Fibroblast of lung (primary cell): ENCODE measurements around the gene CNNM3. TPM values are rescaled to one million over a fixed set of nuclear protein-coding genes. Genes with fewer than 3 reads are reported as not detected.

Experiments
- DNase-seq, 2 donors: peaks; one replicate each; pipeline versions ENCODE4 v3.0.0 to v3.0.0-alpha.2; 2010; ENCODE audit warnings: low read depth in 2 of 2
- H2AFZ ChIP-seq: 2 replicates; pipeline ENCODE4 v1.5.1; 2012; ENCODE audit warnings: low read length, control low read depth, inconsistent platforms
- H3K27ac ChIP-seq: 2 replicates; pipeline ENCODE4 v1.5.1; 2011; ENCODE audit warnings: low read length, control low read depth; ENCODE audit not compliant: insufficient read depth
- H3K27me3 ChIP-seq: 2 replicates; pipeline ENCODE4 v1.5.1; 2011; ENCODE audit warnings: mild to moderate bottlenecking, low read length; ENCODE audit not compliant: control insufficient read depth, insufficient read depth
- H3K36me3 ChIP-seq: 2 replicates; pipeline ENCODE4 v1.5.1; 2011; ENCODE audit warnings: low read length; ENCODE audit not compliant: control insufficient read depth, insufficient read depth
- H3K4me1 ChIP-seq: 2 replicates; pipeline ENCODE4 v1.5.1; 2011; ENCODE audit warnings: low read length; ENCODE audit not compliant: control insufficient read depth, insufficient read depth; ENCODE audit errors: extremely low read depth
- H3K4me2 ChIP-seq: 2 replicates; pipeline ENCODE4 v1.5.1; 2011; ENCODE audit warnings: low read length, control low read depth; ENCODE audit not compliant: insufficient read depth; ENCODE audit errors: extremely low read depth
- H3K4me3 ChIP-seq, 4 experiments: fragments of 200-600 bp in 1 of 4; sonication (generic) in 1 of 4; replicated peaks in 1 of 4; 2 replicates each; pipeline ENCODE4 v1.5.1; 2011 to 2016; ENCODE audit warnings: low read length in 4 of 4, low read depth in 3 of 4, mild to moderate bottlenecking in 3 of 4, control low read depth in 2 of 4, inconsistent platforms in 1 of 4, mixed read lengths in 1 of 4; ENCODE audit not compliant: insufficient read depth in 1 of 4; ENCODE audit errors: control extremely low read depth in 1 of 4
- H3K79me2 ChIP-seq: 2 replicates; pipeline ENCODE4 v1.5.1; 2012; ENCODE audit warnings: mild to moderate bottlenecking, low read length, inconsistent platforms; ENCODE audit not compliant: control insufficient read depth, insufficient read depth
- H3K9ac ChIP-seq: 2 replicates; pipeline ENCODE4 v1.5.1; 2011; ENCODE audit warnings: mild to moderate bottlenecking, low read length, control low read depth; ENCODE audit not compliant: insufficient read depth
- H3K9me3 ChIP-seq: 2 replicates; pipeline ENCODE4 v1.5.1; 2012; ENCODE audit warnings: low read depth, low read length; ENCODE audit not compliant: control insufficient read depth, insufficient read depth
- H4K20me1 ChIP-seq: 2 replicates; pipeline ENCODE4 v1.5.1; 2011; ENCODE audit warnings: low read length; ENCODE audit not compliant: control insufficient read depth, insufficient read depth; ENCODE audit errors: extremely low read depth
- EZH2 ChIP-seq: IDR thresholded peaks from 2 replicates; pipeline ENCODE4 v1.5.1; 2012; ENCODE audit warnings: low read length, control low read depth, mild to moderate bottlenecking; ENCODE audit errors: missing control alignments
- polyA plus RNA-seq, 2 donors: library from polyadenylated mRNA; depleted of rRNA in 1 of 2; stranded (reverse) in 1 of 2; unstranded in 1 of 2; fragments of >200 nt; gene quantifications; 2 replicates each; pipeline ENCODE4 v1.2.1, GENCODE V29; 2011 to 2012; ENCODE audit warnings: missing spikeins in 1 of 2
- total RNA-seq: library from RNA; depleted of rRNA; stranded (reverse); fragments of >200 nt; gene quantifications from 2 replicates; pipeline ENCODE4 v1.2.1, GENCODE V29; 2014
- TF ChIP-seq, protein P1 (sequence below), 2 donors: IDR thresholded peaks in 1 of 2; conservative IDR thresholded peaks in 1 of 2; 1 replicate in 1 of 2; 2 replicates in 1 of 2; pipeline ENCODE4 v1.5.1; 2011 to 2012; ENCODE audit warnings: low read length in 2 of 2, control low read depth in 1 of 2, inconsistent platforms in 1 of 2, low read depth in 1 of 2, mild to moderate bottlenecking in 1 of 2

CNNM3 gene
- total and polyA plus RNA-seq, 2 donors (not counting 1 experiment from before 2014, with no cell fraction given) = 4.3 to 9.9 TPM

DNA sequence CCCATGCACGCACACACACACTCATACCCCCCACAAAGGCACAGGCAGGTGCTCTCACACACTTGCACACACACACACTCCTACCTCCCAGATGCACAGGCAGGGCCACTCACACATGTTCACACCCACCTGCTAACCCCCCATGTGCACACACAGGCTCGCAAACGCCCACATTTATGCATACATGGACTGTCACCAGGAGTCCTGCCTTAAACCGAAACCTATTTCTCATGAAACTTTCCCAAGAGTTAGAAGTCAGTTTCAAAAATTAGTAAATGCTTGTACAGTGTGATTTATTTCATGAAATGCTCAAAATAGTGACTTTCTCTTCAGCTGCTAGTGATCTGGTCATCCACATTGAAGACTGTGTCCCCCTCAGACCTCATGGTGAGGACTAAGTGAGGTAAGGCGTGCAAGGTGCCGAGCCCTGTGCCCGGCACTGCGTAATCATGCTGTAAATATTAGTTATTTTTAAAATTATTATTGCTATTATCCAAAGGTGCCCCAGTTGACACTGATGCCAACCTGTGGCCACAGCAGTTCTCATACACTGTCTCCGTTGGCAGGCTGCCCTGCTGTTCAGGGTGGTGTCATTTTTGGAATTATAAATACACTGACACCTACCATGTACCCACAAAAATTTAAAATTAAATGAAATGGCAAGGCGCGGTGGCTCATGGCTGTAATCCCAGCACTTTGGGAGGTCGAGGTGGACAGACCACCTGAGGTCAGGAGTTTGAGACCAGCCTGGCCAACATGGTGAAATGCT, 43.0 kb upstream of the CNNM3 start:
- no peak for TF ChIP-seq EZH2
- TF ChIP-seq, protein P1, sequence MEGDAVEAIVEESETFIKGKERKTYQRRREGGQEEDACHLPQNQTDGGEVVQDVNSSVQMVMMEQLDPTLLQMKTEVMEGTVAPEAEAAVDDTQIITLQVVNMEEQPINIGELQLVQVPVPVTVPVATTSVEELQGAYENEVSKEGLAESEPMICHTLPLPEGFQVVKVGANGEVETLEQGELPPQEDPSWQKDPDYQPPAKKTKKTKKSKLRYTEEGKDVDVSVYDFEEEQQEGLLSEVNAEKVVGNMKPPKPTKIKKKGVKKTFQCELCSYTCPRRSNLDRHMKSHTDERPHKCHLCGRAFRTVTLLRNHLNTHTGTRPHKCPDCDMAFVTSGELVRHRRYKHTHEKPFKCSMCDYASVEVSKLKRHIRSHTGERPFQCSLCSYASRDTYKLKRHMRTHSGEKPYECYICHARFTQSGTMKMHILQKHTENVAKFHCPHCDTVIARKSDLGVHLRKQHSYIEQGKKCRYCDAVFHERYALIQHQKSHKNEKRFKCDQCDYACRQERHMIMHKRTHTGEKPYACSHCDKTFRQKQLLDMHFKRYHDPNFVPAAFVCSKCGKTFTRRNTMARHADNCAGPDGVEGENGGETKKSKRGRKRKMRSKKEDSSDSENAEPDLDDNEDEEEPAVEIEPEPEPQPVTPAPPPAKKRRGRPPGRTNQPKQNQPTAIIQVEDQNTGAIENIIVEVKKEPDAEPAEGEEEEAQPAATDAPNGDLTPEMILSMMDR (conservative IDR thresholded peaks at IDR 0.05 in 1 of 2, IDR thresholded peaks at IDR 0.05 in 1 of 2; ENCODE audit: low read depth in 1 of 2, low read length in 2 of 2) = no peak

GRCh38 chr2:96773922-96774321, 42.1 kb upstream of the CNNM3 start:
- Histone ChIP-seq H3K27ac (no peak overlapping the region), H3K4me2 (no peak overlapping the region)

More for the DNA sequence above, 43.0 kb upstream of the CNNM3 start:
- Histone ChIP-seq H3K79me2 (no peaks in the 10 kb centered on the region), H3K4me3 (no peak overlapping the region), H3K9ac (no peak overlapping the region), H3K36me3 (no peaks in the 10 kb centered on the region), H3K27ac (no peak overlapping the region), H2AFZ (no peak overlapping the region), H3K27me3 (no peaks in the 10 kb centered on the region), H3K9me3 (no peaks in the 10 kb centered on the region), H3K4me1 (no peaks in the 10 kb centered on the region), H4K20me1 (no peaks in the 10 kb centered on the region), H3K4me2 (no peak overlapping the region)
- DNase-seq = no peak

GRCh38 chr2:96775160-96775559, 40.9 kb upstream of the CNNM3 start:
- Histone ChIP-seq H3K27me3 (no peaks in the 10 kb centered on the region), H3K36me3 (no peaks in the 10 kb centered on the region), H3K4me2 (no peak overlapping the region), H3K4me1 (no peaks in the 10 kb centered on the region), H2AFZ (no peak overlapping the region), H3K79me2 (no peaks in the 10 kb centered on the region), H3K9ac (no peak overlapping the region), H4K20me1 (no peaks in the 10 kb centered on the region), H3K4me3 (no peak overlapping the region), H3K27ac (no peak overlapping the region), H3K9me3 (no peaks in the 10 kb centered on the region)
- DNase-seq = no peak
- TF ChIP-seq, protein P1 (conservative IDR thresholded peaks at IDR 0.05 in 1 of 2, IDR thresholded peaks at IDR 0.05 in 1 of 2; ENCODE audit: low read depth in 1 of 2, low read length in 2 of 2) = no peak
- no peak for TF ChIP-seq EZH2

More at GRCh38 chr2:96773922-96774321, 42.1 kb upstream of the CNNM3 start:
- Histone ChIP-seq H3K79me2 (no peaks in the 10 kb centered on the region), H2AFZ (no peak overlapping the region), H3K9me3 (no peaks in the 10 kb centered on the region), H3K4me3 (no peak overlapping the region), H4K20me1 (no peaks in the 10 kb centered on the region), H3K27me3 (no peaks in the 10 kb centered on the region), H3K9ac (no peak overlapping the region), H3K36me3 (no peaks in the 10 kb centered on the region), H3K4me1 (no peaks in the 10 kb centered on the region)
- no peak for DNase-seq
- TF ChIP-seq, protein P1 (conservative IDR thresholded peaks at IDR 0.05 in 1 of 2, IDR thresholded peaks at IDR 0.05 in 1 of 2; ENCODE audit: low read depth in 1 of 2, low read length in 2 of 2) = no peak
- no peak for TF ChIP-seq EZH2
